GM13976 (cell line): ENCODE measurements around the gene CSPG4.

ENCODE experiments used
- DNase-seq: peaks from one replicate; pipeline ENCODE4 v3.0.0; 2012; ENCODE audit warnings: low spot score
- in situ Hi-C: fragments of 300-500 bp; cut with MboI; formaldehyde crosslinking; loops from one replicate; pipeline ENCODE4 v1.12.0; 2022; ENCODE audit warnings: low sequenced_read_pairs, mixed read lengths, inconsistent platforms; ENCODE audit not compliant: unreplicated experiment
- TF ChIP-seq, protein P1 (sequence below): IDR thresholded peaks from 2 replicates; pipeline ENCODE4 v1.5.1; 2012; ENCODE audit warnings: borderline replicate concordance, mild to moderate bottlenecking; ENCODE audit not compliant: insufficient read depth; ENCODE audit errors: extremely low read depth, missing control alignments, control extremely low read depth

Gene CSPG4

GRCh38 chr15:75729326-75730069, 16.9 kb upstream of the CSPG4 start:
- TF ChIP-seq, protein P1, sequence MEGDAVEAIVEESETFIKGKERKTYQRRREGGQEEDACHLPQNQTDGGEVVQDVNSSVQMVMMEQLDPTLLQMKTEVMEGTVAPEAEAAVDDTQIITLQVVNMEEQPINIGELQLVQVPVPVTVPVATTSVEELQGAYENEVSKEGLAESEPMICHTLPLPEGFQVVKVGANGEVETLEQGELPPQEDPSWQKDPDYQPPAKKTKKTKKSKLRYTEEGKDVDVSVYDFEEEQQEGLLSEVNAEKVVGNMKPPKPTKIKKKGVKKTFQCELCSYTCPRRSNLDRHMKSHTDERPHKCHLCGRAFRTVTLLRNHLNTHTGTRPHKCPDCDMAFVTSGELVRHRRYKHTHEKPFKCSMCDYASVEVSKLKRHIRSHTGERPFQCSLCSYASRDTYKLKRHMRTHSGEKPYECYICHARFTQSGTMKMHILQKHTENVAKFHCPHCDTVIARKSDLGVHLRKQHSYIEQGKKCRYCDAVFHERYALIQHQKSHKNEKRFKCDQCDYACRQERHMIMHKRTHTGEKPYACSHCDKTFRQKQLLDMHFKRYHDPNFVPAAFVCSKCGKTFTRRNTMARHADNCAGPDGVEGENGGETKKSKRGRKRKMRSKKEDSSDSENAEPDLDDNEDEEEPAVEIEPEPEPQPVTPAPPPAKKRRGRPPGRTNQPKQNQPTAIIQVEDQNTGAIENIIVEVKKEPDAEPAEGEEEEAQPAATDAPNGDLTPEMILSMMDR: no peak
- in situ Hi-C loops: no loop called here
- no peak for DNase-seq

GRCh38 chr15:75727851-75728715, 15.4 kb upstream of the CSPG4 start:
- TF ChIP-seq, protein P1: peak; percentile 63
- in situ Hi-C loops: no loop called here
- peak; percentile 61 for DNase-seq

DNA sequence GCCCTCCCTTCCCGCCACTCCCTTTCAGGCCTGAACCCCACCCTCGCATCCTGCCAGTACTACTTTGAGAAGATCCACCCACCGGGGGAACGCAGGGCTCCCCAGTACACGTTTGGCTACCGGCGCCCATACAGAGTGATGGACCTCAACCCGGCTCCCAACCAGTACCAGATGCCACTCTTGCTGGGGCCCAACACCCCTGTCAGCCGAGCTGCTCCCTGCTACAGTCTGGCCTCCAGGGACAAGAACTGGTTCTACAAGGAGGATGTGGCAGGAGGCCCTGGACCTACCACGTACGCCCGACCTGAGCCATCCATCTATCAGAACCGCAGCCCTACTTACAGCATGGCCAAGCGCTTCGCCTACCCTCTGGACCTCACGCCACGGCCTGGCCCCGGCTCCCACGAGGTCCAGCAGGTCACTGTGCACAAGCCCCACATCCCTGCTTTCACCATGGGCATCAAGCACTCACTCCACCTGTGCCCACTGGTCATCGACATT, 14.4 kb upstream of the CSPG4 start:
- DNase-seq: no peak
- in situ Hi-C loops: no loop called here
- TF ChIP-seq, protein P1: no peak

GRCh38 chr15:75725719-75726607, 13.3 kb upstream of the CSPG4 start:
- in situ Hi-C loops: no loop called here
- DNase-seq: no peak
- TF ChIP-seq, protein P1: no peak

DNA sequence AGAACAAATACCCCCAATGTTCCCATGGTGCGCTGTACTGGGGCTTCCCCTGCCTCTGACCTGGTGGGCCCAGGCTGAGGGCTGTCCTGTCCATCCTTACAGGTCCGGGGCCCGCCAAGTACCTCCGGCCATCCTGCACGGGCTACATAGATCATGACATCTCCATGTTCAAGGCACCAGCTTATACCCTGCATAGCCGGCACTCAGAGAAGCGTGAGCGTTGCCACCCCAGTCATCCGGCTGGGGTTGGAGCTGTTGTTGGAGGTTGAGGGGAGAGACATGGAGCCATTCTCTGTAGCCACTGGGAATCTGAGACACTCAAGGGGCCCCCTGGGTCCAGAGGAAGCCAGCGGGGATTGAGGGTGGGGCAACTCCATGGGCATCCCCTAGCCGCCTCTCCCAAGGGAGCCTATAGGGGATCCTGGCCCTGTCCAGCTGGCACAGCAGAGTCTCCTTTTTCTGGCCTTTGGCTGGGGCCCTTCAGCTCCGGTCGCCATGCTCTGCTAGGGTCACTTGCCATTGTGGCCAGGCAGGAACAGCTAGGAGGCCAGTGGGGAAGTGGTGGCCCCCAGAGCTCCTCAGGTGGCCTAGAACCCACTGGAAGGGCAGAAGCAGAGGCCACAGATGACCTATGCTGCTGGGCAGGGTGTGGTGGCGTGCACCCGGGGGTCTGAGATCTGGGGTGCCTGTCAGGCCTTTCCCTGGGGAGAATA, 12.5 kb upstream of the CSPG4 start:
- peak; percentile 31 for DNase-seq
- in situ Hi-C loops: no loop called here
- TF ChIP-seq, protein P1: no peak
